HUES6 (cell line): ENCODE measurements around the gene PVALB.

Experiments
- H3K27ac ChIP-seq: 2 replicates; pipeline ENCODE4 v1.7.0; 2013; ENCODE audit warnings: low read depth, mild to moderate bottlenecking, low read length, inconsistent platforms
- H3K27me3 ChIP-seq: 2 replicates; pipeline ENCODE4 v1.6.1; 2013; ENCODE audit warnings: low read length; ENCODE audit not compliant: control insufficient read depth, insufficient read depth
- H3K36me3 ChIP-seq: 2 replicates; pipeline ENCODE4 v1.6.1; 2013; ENCODE audit warnings: low read length; ENCODE audit not compliant: control insufficient read depth, insufficient read depth
- H3K4me1 ChIP-seq: 2 replicates; pipeline ENCODE4 v1.6.1; 2013; ENCODE audit warnings: low read length; ENCODE audit not compliant: control insufficient read depth, insufficient read depth
- H3K4me3 ChIP-seq: 2 replicates; pipeline ENCODE4 v1.5.1; 2013; ENCODE audit warnings: low read depth, low read length
- H3K9ac ChIP-seq: one replicate; pipeline ENCODE4 v1.6.1; 2013; ENCODE audit warnings: mild to moderate bottlenecking, low read length
- H3K9me3 ChIP-seq: 2 replicates; pipeline ENCODE4 v1.6.1; 2013; ENCODE audit warnings: low read depth, low read length; ENCODE audit not compliant: control insufficient read depth, insufficient read depth

PVALB gene

DNA sequence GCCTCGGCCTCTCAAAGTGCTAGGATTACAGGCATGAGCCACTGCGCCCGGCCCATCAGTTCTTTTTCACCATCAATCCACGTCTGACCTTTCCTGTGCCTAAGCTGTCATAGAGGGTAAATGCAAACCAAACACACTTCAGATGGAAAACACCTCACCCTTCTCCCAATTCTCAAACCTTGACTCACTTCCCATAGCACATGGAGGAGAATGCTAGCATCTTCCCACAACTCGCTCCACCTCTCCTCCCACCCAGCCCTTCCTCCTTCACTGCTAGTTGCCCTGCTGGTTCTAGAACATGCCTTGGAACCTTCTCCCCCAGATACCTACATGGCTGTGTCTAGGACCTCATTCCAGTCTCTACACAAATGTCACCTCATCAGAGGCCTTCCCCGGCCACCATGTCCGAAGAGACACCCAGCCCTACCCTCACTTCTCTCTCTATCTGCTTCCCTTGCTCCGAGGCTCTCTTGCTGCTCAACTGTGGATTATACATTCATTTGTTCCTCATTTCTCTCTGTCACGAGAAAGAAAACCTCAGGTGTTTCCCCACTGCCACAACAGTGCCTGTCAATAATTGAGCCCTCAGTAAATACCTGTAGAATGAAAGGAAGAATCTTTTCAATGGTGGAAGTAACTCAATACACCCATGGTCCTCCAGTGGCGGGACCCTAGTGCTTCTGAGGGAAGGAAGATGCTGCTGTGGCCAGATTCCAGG lies 22.7 kb upstream of the PVALB start:
- Histone ChIP-seq H3K27ac (no peak overlapping the region), H3K27me3 (peaks cover 5% of the 10 kb centered on the region; the same call in 1 of the 2 replicates), H3K4me1 (no peaks in the 10 kb centered on the region), H3K9me3 (peaks cover 17% of the 10 kb centered on the region), H3K4me3 (no peak overlapping the region), H3K9ac (no peak overlapping the region), H3K36me3 (no peaks in the 10 kb centered on the region)

GRCh38 chr22:36838119-36839030 lies 21.5 kb upstream of the PVALB start:
- H3K4me3 ChIP-seq, result no peak overlapping the region
- H3K36me3 ChIP-seq, result no peaks in the 10 kb centered on the region
- no peak overlapping the region for H3K9ac ChIP-seq
- no peaks in the 10 kb centered on the region for H3K4me1 ChIP-seq
- H3K27me3 ChIP-seq, result peaks cover 2% of the 10 kb centered on the region; the same call in 1 of the 2 replicates
- no peak overlapping the region for H3K27ac ChIP-seq
- H3K9me3 ChIP-seq, result peaks cover 18% of the 10 kb centered on the region

DNA sequence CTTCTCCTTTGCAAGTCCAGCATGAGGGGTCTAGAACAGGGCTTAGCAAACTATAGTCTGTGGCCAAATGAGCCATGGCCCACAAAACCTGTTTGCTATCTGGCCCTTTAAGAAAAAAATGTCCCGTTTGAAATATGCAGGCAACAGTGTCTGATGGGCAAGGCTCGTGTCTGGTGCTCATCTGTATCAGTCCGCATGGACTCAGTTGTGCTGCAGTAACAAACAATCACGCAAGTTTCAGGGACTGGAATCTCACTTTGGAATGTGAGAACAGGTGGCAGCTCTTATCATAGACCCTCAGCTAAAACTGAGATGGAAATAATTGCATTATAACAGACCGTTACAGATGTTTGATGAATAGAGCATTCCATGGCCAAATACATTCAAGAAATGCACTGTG lies 19.1 kb upstream of the PVALB start:
- no peaks in the 10 kb centered on the region for H3K36me3 ChIP-seq
- H3K9ac ChIP-seq, result no peak overlapping the region
- no peak overlapping the region for H3K27ac ChIP-seq
- no peaks in the 10 kb centered on the region; the same call in 1 of the 2 replicates for H3K27me3 ChIP-seq
- peaks cover 19% of the 10 kb centered on the region for H3K9me3 ChIP-seq
- H3K4me1 ChIP-seq, result no peaks in the 10 kb centered on the region
- H3K4me3 ChIP-seq, result no peak overlapping the region

DNA sequence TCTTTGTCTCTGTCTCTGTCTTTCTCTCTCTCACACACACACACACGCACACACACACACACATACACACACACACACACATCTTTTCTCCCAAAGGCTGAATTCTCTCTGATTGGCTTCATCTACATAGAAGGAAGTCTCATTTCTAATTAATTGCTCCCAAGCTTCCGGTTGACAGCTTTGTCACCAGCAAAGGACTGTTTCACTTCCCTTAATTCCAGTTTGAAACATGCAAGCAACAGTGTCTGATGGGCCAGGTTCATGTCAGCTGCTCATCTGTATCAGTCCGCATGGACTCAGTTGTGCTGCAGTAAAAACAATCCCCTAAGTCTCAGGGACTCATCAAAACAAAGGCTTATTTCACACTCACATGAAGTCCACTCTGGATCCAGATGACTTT lies 16.2 kb upstream of the PVALB start:
- Histone ChIP-seq H3K4me3 (no peak overlapping the region), H3K27ac (no peak overlapping the region), H3K4me1 (no peaks in the 10 kb centered on the region), H3K9ac (no peak overlapping the region), H3K36me3 (no peaks in the 10 kb centered on the region), H3K27me3 (no peaks in the 10 kb centered on the region; the same call in 1 of the 2 replicates), H3K9me3 (peaks cover 15% of the 10 kb centered on the region)

DNA sequence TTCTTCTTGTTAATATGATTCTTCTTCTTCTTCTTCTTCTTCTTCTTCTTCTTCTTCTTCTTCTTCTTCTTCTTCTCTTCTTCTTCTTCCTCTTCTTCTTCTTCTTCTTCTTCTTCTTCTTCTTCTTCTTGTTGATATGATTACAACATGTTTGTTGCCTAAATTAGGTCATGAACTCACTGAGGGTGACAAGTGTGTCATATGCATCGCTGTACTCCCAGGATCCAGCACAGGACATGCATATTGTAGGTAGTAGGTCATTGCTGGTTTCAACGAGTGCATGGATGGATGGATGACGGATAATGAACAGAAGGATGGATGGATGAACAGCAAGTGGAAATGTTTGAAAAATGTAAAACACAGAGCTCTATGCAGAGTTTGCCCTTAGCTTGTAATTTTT lies 14.9 kb upstream of the PVALB start:
- Histone ChIP-seq H3K9me3 (0 out of 2 replicates have a peak, but pooled peaks cover 4% of the 10 kb centered on the region), H3K4me1 (no peaks in the 10 kb centered on the region), H3K27ac (no peak overlapping the region), H3K27me3 (no peaks in the 10 kb centered on the region; the same call in 1 of the 2 replicates), H3K9ac (no peak overlapping the region), H3K4me3 (no peak overlapping the region), H3K36me3 (no peaks in the 10 kb centered on the region)

GRCh38 chr22:36831206-36831605 lies 14.4 kb upstream of the PVALB start:
- Histone ChIP-seq H3K9ac (no peak overlapping the region), H3K9me3 (0 out of 2 replicates have a peak, but pooled peaks cover 2% of the 10 kb centered on the region), H3K36me3 (no peaks in the 10 kb centered on the region), H3K27ac (no peak overlapping the region), H3K4me1 (no peaks in the 10 kb centered on the region), H3K27me3 (no peaks in the 10 kb centered on the region; the same call in 1 of the 2 replicates), H3K4me3 (no peak overlapping the region)

DNA sequence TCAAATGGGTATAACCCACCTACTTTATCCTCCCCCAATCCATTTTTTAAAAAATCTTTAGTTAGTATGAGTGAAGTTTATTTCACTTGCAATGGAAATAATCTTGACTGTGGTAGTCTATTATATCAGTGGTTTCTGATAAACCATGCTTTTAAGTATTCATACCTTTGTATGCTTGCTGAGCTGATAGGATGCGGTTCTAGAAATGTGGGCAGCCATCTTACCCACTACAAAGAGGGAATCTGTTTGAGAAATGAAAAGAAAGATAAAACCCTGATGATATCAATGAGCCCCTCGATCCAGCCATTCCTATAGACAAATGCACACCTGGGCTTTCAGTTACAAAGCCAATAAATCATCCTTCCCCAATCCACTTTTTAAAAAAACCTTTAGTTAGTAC lies 13.8 kb upstream of the PVALB start:
- Histone ChIP-seq H3K36me3 (no peaks in the 10 kb centered on the region), H3K9me3 (0 out of 2 replicates have a peak, but pooled peaks cover 2% of the 10 kb centered on the region), H3K9ac (no peak overlapping the region), H3K27me3 (no peaks in the 10 kb centered on the region; the same call in 1 of the 2 replicates), H3K27ac (no peak overlapping the region), H3K4me3 (no peak overlapping the region), H3K4me1 (no peaks in the 10 kb centered on the region)

DNA sequence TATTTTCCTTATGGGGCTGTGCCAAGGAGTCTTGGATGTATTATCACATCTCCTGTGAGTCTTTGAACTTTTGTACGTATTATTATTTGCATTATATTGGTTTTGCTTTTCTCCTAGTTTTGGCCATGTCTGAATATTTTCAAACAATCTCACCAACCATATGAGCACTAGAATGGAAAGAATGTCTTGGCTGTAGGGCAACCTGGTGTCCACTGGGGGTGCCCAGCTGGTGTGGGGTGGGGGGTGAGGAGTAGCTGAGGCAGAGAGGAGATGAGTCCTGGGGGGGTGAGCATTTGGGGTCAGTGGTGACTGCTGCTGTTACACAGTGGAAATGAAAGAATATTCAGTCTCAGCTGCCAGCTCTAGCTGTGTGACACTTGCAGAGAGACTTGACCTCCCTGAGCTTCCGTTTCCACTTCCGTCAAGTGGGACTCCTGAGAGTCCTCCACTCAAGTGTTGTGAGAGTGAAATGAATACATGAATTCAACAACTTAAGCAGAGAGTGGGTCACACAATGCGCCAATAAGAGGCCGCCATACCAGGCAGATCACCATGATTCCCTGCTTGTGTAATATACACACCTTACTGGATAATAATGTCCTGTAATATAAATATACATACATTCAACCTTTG lies 12.7 kb upstream of the PVALB start:
- Histone ChIP-seq H3K36me3 (no peaks in the 10 kb centered on the region), H3K9me3 (0 out of 2 replicates have a peak, but pooled peaks cover 2% of the 10 kb centered on the region), H3K27ac (no peak overlapping the region), H3K9ac (no peak overlapping the region), H3K4me1 (no peaks in the 10 kb centered on the region), H3K27me3 (no peaks in the 10 kb centered on the region; the same call in 1 of the 2 replicates), H3K4me3 (no peak overlapping the region)

DNA sequence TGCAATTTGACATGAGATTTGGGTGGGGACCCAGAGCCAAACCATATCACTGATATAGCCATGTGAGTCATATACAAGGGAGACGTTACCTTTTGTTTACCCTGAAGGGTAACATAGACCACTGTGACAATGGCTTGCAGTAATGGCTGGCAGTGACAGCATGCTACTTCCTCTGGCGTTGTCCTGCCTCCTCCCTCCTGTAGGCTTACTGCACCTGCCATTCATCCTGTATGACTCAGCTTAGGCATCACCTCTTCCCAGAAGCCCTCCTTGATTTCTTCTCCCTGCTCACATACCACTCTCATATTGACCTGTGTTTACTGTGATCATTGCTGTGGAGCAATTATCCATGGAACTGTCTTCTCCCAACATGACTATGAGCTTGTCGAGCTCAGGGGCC lies 12.0 kb upstream of the PVALB start:
- H3K9ac ChIP-seq, result no peak overlapping the region

DNA sequence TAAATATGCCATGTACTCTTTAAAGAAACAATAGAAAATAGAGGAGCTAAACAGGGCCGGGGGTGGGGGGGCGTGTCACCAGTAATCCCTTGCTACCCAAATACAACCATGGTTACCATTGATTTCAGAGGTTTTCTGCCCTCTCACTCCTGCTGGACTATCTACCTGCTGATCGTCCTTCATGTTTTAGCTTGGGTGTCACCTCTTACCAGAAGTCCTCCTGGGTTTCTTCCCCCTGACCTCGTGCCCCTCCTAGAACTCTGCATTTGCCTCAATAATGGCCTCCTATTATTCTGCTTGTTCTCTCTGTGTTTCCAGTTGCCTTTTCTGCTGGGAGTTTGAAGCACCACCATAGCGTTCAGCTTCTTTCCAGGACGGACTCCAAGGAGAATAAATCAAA lies 9.4 kb upstream of the PVALB start:
- no peak overlapping the region for H3K4me3 ChIP-seq
- no peaks in the 10 kb centered on the region for H3K9me3 ChIP-seq
- no peak overlapping the region for H3K27ac ChIP-seq
- H3K4me1 ChIP-seq, result peaks cover 11% of the 10 kb centered on the region; the same call in 1 of the 2 replicates
- H3K36me3 ChIP-seq, result no peaks in the 10 kb centered on the region
- H3K27me3 ChIP-seq, result no peaks in the 10 kb centered on the region
- no peak overlapping the region for H3K9ac ChIP-seq

More for the DNA sequence above, 12.0 kb upstream of the PVALB start:
- H3K36me3 ChIP-seq, result no peaks in the 10 kb centered on the region
- H3K4me1 ChIP-seq, result no peaks in the 10 kb centered on the region
- no peak overlapping the region for H3K27ac ChIP-seq
- no peaks in the 10 kb centered on the region; the same call in 1 of the 2 replicates for H3K27me3 ChIP-seq
- H3K9me3 ChIP-seq, result 0 out of 2 replicates have a peak, but pooled peaks cover 2% of the 10 kb centered on the region
- no peak overlapping the region for H3K4me3 ChIP-seq
